GM23338 (cell line): ENCODE results near the gene CRYBA1. TPM values are rescaled to one million over a fixed set of nuclear protein-coding genes. Genes with fewer than 3 reads are reported as not detected.

Experiments used
- ATAC-seq: fragments of 200-7000 bp; cut with Tn5 transposase; 3 replicates; pipeline ENCODE4 v1.9.1; 2020
- DNase-seq: peaks from one replicate; pipeline ENCODE4 v3.0.0-alpha.2; 2015; ENCODE audit warnings: low spot score
- H2AFZ ChIP-seq: fragments of 200-600 bp; sonication (generic); 2 replicates; pipeline ENCODE4 v1.8.0; 2016; ENCODE audit warnings: antibody characterized with exemption, mild to moderate bottlenecking, moderate library complexity
- H3F3A ChIP-seq: fragments of 200-600 bp; sonication (generic); replicated peaks from 2 replicates; pipeline ENCODE4 v1.8.0; 2017; ENCODE audit warnings: antibody characterized with exemption, mixed run types, low read depth
- H3K27ac ChIP-seq: fragments of 200-600 bp; sonication (generic); 2 replicates; pipeline ENCODE4 v1.6.1; 2016; ENCODE audit warnings: low read depth
- H3K27me3 ChIP-seq: fragments of 200-600 bp; sonication (generic); 2 replicates; pipeline ENCODE4 v1.8.0; 2016; ENCODE audit warnings: mild to moderate bottlenecking, mixed run types, moderate library complexity; ENCODE audit not compliant: insufficient read depth
- H3K36me3 ChIP-seq: fragments of 200-600 bp; sonication (generic); 2 replicates; pipeline ENCODE4 v1.8.0; 2016; ENCODE audit warnings: mild to moderate bottlenecking; ENCODE audit not compliant: insufficient read depth
- H3K4me1 ChIP-seq: fragments of 200-600 bp; sonication (generic); 2 replicates; pipeline ENCODE4 v1.8.0; 2016; ENCODE audit warnings: mild to moderate bottlenecking, moderate library complexity; ENCODE audit not compliant: insufficient read depth
- H3K4me2 ChIP-seq: fragments of 200-600 bp; sonication (generic); 2 replicates; pipeline ENCODE4 v1.7.1; 2017; ENCODE audit warnings: mixed run types
- H3K4me3 ChIP-seq: fragments of 200-600 bp; sonication (generic); 2 replicates; pipeline ENCODE4 v1.6.1; 2016; ENCODE audit warnings: mixed run types
- H3K79me2 ChIP-seq: fragments of 200-600 bp; sonication (generic); replicated peaks from 2 replicates; pipeline ENCODE4 v1.8.0; 2017; ENCODE audit warnings: mild to moderate bottlenecking; ENCODE audit not compliant: insufficient read depth
- H3K9me2 ChIP-seq: fragments of 200-600 bp; sonication (generic); 2 replicates; pipeline ENCODE4 v1.8.0; 2017; ENCODE audit not compliant: insufficient read depth
- H4K20me1 ChIP-seq: fragments of 200-600 bp; sonication (generic); replicated peaks from 2 replicates; pipeline ENCODE4 v1.8.0; 2017; ENCODE audit warnings: mild to moderate bottlenecking; ENCODE audit not compliant: insufficient read depth
- H3K27ac Mint-ChIP-seq: 2 replicates; pipeline ENCODE4 v1.8.0; 2020; ENCODE audit warnings: inconsistent platforms, mild to moderate bottlenecking, moderate library complexity, mixed read lengths
- H3K27me3 Mint-ChIP-seq: 3 replicates; pipeline ENCODE4 v1.8.0; 2022; ENCODE audit warnings: low read depth, mild to moderate bottlenecking, moderate library complexity, mixed read lengths, inconsistent platforms; ENCODE audit not compliant: insufficient read depth, poor library complexity
- H3K36me3 Mint-ChIP-seq: 3 replicates; pipeline ENCODE4 v1.8.0; 2021; ENCODE audit warnings: low read depth, mild to moderate bottlenecking, inconsistent platforms, moderate library complexity, mixed read lengths
- H3K4me1 Mint-ChIP-seq: 3 replicates; pipeline ENCODE4 v1.8.0; 2020; ENCODE audit warnings: mild to moderate bottlenecking, inconsistent platforms, mixed read lengths
- H3K4me3 Mint-ChIP-seq: 3 replicates; pipeline ENCODE4 v1.8.0; 2021; ENCODE audit warnings: moderate library complexity, mild to moderate bottlenecking, inconsistent platforms, mixed read lengths
- H3K9me3 Mint-ChIP-seq: 3 replicates; pipeline ENCODE4 v1.8.0; 2020; ENCODE audit warnings: moderate library complexity, mild to moderate bottlenecking, inconsistent platforms, mixed read lengths
- CREB1 ChIP-seq: fragments of 250-450 bp; sonication (Bioruptor Pico); IDR thresholded peaks from 2 replicates; pipeline ENCODE4 v1.5.0; 2020; ENCODE audit warnings: low read depth, mild to moderate bottlenecking, moderate library complexity
- EZH2 ChIP-seq: fragments of 200-600 bp; sonication (generic); IDR thresholded peaks from one replicate; pipeline ENCODE4 v1.8.0; 2017; ENCODE audit warnings: antibody characterized with exemption, mild to moderate bottlenecking, low read depth; ENCODE audit not compliant: unreplicated experiment
- EZH2phosphoT487 ChIP-seq: fragments of 200-600 bp; sonication (generic); IDR thresholded peaks from one replicate; pipeline ENCODE4 v1.8.1; 2018; ENCODE audit warnings: antibody characterized with exemption; ENCODE audit not compliant: unreplicated experiment
- NANOG ChIP-seq: IDR thresholded peaks from 2 replicates; pipeline ENCODE4 v1.6.1; 2016; ENCODE audit warnings: antibody characterized with exemption, borderline replicate concordance
- STAT1 ChIP-seq: IDR thresholded peaks from one replicate; pipeline ENCODE4 v1.6.1; 2016; ENCODE audit warnings: antibody characterized with exemption; ENCODE audit not compliant: unreplicated experiment
- ZNF114 ChIP-seq: fragments of 250-450 bp; sonication (Bioruptor Pico); IDR thresholded peaks from 2 replicates; pipeline ENCODE4 v1.5.0; 2020; ENCODE audit warnings: mild to moderate bottlenecking, moderate library complexity
- ZNF331 ChIP-seq: fragments of 250-450 bp; sonication (Bioruptor Pico); IDR thresholded peaks from 2 replicates; pipeline ENCODE4 v1.5.0; 2020; ENCODE audit warnings: low read depth, mild to moderate bottlenecking, moderate library complexity
- polyA plus RNA-seq: library from polyadenylated mRNA; unstranded; fragments of >200 nt; fragmentation: Nextera tagmentation; extraction: Ambion mirVana; gene quantifications from 2 replicates; pipeline ENCODE4 v1.2.1, GENCODE V29; 2016
- total RNA-seq: library from RNA; depleted of rRNA; stranded (reverse); fragments of >200 nt; shearing (Covaris generic); gene quantifications from 2 replicates; pipeline ENCODE4 v1.2.3, GENCODE V29; 2014
- TF ChIP-seq, protein P1 (sequence below): IDR thresholded peaks from one replicate; pipeline ENCODE4 v1.6.1; 2018; ENCODE audit warnings: antibody characterized with exemption; ENCODE audit not compliant: unreplicated experiment
- TF ChIP-seq, protein P2 (sequence below): fragments of 250-450 bp; sonication (Bioruptor Pico); IDR thresholded peaks from 2 replicates; pipeline ENCODE4 v1.5.0; 2020; ENCODE audit warnings: mild to moderate bottlenecking, moderate library complexity
- TF ChIP-seq, protein P3 (sequence below), 2 experiments: fragments of 200-600 bp in 1 of 2; sonication (generic) in 1 of 2; conservative IDR thresholded peaks; 2 replicates each; pipeline versions ENCODE4 v1.5.1 to v1.6.1; 2016 to 2017; ENCODE audit warnings: antibody characterized with exemption in 2 of 2, low read depth in 2 of 2, mild to moderate bottlenecking in 2 of 2, moderate library complexity in 1 of 2

CRYBA1 gene
- total and polyA plus RNA-seq, 2 experiments from 2014 or later: not detected

DNA sequence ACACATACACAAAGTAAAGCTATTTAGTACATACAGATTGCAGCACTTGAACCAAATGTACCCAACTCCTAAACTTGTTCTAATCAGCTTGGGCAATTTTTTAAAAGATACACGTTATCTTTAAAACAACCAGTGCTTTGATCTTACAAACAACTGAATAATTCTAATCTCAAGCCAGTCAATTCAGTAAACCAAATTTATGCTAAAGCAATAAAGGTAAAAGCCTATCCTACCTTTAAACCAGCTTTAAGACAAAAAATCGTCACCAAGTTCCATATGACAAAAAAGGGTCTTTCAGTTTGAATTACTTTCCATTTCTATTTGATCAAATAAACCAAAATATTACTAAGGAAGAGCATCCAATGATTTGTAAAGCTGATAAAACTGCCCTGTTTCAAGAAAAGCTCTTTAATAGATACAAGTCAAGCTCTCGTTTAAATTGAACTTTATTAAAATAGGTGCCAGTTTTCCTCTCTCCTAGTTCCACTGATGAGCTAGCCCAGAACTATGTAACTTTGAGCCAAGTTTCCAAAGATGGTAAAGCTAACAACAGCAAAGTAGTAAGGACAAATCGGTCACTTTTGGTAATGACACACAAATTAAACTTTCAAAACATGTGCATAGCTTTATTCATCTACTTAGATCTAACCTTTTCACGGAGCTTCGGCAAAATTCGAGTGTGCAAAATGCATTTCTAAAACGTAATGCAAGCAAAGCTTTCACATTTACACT lies 10.2 kb downstream of the CRYBA1 start:
- Mint-ChIP-seq H3K9me3 (no peaks in the 10 kb centered on the region), H3K4me1 (peaks cover 3% of the 10 kb centered on the region; the same call in 2 of the 3 replicates), H3K36me3 (peaks cover 23% of the 10 kb centered on the region; the same call in 2 of the 3 replicates), H3K27me3 (peaks cover 3% of the 10 kb centered on the region), H3K27ac (no peak overlapping the region; the same call in 1 of the 2 replicates), H3K4me3 (no peak overlapping the region)
- no peak for ATAC-seq
- peaks cover 7% of the 10 kb centered on the region; the same call in 1 of the 2 replicates for H3K36me3 ChIP-seq
- H3K9me2 ChIP-seq: no peaks in the 10 kb centered on the region
- peaks cover 3% of the 10 kb centered on the region; the same call in 1 of the 2 replicates for H3F3A ChIP-seq
- H3K4me1 ChIP-seq: peaks cover 11% of the 10 kb centered on the region; the same call in 1 of the 2 replicates
- no peak for TF ChIP-seq EZH2phosphoT487
- TF ChIP-seq, protein P1, sequence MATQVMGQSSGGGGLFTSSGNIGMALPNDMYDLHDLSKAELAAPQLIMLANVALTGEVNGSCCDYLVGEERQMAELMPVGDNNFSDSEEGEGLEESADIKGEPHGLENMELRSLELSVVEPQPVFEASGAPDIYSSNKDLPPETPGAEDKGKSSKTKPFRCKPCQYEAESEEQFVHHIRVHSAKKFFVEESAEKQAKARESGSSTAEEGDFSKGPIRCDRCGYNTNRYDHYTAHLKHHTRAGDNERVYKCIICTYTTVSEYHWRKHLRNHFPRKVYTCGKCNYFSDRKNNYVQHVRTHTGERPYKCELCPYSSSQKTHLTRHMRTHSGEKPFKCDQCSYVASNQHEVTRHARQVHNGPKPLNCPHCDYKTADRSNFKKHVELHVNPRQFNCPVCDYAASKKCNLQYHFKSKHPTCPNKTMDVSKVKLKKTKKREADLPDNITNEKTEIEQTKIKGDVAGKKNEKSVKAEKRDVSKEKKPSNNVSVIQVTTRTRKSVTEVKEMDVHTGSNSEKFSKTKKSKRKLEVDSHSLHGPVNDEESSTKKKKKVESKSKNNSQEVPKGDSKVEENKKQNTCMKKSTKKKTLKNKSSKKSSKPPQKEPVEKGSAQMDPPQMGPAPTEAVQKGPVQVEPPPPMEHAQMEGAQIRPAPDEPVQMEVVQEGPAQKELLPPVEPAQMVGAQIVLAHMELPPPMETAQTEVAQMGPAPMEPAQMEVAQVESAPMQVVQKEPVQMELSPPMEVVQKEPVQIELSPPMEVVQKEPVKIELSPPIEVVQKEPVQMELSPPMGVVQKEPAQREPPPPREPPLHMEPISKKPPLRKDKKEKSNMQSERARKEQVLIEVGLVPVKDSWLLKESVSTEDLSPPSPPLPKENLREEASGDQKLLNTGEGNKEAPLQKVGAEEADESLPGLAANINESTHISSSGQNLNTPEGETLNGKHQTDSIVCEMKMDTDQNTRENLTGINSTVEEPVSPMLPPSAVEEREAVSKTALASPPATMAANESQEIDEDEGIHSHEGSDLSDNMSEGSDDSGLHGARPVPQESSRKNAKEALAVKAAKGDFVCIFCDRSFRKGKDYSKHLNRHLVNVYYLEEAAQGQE: no peak
- no peak for TF ChIP-seq EZH2
- TF ChIP-seq ZNF114 (CRISPR knock-in tag): no peak
- TF ChIP-seq NANOG: no peak
- TF ChIP-seq ZNF331 (CRISPR knock-in tag): no peak
- no peak for TF ChIP-seq STAT1
- no peak for TF ChIP-seq CREB1 (CRISPR knock-in tag)
- TF ChIP-seq, protein P2, sequence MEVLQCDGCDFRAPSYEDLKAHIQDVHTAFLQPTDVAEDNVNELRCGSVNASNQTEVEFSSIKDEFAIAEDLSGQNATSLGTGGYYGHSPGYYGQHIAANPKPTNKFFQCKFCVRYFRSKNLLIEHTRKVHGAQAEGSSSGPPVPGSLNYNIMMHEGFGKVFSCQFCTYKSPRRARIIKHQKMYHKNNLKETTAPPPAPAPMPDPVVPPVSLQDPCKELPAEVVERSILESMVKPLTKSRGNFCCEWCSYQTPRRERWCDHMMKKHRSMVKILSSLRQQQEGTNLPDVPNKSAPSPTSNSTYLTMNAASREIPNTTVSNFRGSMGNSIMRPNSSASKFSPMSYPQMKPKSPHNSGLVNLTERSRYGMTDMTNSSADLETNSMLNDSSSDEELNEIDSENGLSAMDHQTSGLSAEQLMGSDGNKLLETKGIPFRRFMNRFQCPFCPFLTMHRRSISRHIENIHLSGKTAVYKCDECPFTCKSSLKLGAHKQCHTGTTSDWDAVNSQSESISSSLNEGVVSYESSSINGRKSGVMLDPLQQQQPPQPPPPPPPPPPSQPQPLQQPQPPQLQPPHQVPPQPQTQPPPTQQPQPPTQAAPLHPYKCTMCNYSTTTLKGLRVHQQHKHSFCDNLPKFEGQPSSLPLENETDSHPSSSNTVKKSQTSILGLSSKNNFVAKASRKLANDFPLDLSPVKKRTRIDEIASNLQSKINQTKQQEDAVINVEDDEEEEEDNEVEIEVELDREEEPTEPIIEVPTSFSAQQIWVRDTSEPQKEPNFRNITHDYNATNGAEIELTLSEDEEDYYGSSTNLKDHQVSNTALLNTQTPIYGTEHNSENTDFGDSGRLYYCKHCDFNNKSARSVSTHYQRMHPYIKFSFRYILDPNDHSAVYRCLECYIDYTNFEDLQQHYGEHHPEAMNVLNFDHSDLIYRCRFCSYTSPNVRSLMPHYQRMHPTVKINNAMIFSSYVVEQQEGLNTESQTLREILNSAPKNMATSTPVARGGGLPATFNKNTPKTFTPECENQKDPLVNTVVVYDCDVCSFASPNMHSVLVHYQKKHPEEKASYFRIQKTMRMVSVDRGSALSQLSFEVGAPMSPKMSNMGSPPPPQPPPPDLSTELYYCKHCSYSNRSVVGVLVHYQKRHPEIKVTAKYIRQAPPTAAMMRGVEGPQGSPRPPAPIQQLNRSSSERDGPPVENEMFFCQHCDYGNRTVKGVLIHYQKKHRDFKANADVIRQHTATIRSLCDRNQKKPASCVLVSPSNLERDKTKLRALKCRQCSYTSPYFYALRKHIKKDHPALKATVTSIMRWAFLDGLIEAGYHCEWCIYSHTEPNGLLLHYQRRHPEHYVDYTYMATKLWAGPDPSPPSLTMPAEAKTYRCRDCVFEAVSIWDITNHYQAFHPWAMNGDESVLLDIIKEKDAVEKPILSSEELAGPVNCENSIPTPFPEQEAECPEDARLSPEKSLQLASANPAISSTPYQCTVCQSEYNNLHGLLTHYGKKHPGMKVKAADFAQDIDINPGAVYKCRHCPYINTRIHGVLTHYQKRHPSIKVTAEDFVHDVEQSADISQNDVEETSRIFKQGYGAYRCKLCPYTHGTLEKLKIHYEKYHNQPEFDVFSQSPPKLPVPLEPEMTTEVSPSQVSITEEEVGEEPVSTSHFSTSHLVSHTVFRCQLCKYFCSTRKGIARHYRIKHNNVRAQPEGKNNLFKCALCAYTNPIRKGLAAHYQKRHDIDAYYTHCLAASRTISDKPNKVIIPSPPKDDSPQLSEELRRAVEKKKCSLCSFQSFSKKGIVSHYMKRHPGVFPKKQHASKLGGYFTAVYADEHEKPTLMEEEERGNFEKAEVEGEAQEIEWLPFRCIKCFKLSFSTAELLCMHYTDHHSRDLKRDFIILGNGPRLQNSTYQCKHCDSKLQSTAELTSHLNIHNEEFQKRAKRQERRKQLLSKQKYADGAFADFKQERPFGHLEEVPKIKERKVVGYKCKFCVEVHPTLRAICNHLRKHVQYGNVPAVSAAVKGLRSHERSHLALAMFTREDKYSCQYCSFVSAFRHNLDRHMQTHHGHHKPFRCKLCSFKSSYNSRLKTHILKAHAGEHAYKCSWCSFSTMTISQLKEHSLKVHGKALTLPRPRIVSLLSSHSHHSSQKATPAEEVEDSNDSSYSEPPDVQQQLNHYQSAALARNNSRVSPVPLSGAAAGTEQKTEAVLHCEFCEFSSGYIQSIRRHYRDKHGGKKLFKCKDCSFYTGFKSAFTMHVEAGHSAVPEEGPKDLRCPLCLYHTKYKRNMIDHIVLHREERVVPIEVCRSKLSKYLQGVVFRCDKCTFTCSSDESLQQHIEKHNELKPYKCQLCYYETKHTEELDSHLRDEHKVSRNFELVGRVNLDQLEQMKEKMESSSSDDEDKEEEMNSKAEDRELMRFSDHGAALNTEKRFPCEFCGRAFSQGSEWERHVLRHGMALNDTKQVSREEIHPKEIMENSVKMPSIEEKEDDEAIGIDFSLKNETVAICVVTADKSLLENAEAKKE (CRISPR knock-in tag): no peak
- TF ChIP-seq, protein P3, sequence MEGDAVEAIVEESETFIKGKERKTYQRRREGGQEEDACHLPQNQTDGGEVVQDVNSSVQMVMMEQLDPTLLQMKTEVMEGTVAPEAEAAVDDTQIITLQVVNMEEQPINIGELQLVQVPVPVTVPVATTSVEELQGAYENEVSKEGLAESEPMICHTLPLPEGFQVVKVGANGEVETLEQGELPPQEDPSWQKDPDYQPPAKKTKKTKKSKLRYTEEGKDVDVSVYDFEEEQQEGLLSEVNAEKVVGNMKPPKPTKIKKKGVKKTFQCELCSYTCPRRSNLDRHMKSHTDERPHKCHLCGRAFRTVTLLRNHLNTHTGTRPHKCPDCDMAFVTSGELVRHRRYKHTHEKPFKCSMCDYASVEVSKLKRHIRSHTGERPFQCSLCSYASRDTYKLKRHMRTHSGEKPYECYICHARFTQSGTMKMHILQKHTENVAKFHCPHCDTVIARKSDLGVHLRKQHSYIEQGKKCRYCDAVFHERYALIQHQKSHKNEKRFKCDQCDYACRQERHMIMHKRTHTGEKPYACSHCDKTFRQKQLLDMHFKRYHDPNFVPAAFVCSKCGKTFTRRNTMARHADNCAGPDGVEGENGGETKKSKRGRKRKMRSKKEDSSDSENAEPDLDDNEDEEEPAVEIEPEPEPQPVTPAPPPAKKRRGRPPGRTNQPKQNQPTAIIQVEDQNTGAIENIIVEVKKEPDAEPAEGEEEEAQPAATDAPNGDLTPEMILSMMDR (conservative IDR thresholded peaks at IDR 0.05; ENCODE audit: low read depth in 2 of 2): no peak
- H4K20me1 ChIP-seq: peaks cover 25% of the 10 kb centered on the region
- no peak overlapping the region for H3K4me3 ChIP-seq
- no peak overlapping the region for H3K4me2 ChIP-seq
- H3K79me2 ChIP-seq: peaks cover 11% of the 10 kb centered on the region
- H3K27ac ChIP-seq: no peak overlapping the region
- DNase-seq: no peak
- H2AFZ ChIP-seq: no peak overlapping the region
- H3K27me3 ChIP-seq: no peaks in the 10 kb centered on the region
